HG02884 (cell line): ENCODE data around the gene TMEM258.

ENCODE experiments used
- ATAC-seq: cut with Tn5 transposase; IDR thresholded peaks from one replicate; pipeline ENCODE4 v1.9.1; 2021; ENCODE audit warnings: mild to moderate bottlenecking, moderate library complexity; ENCODE audit not compliant: unreplicated experiment

Gene TMEM258

DNA sequence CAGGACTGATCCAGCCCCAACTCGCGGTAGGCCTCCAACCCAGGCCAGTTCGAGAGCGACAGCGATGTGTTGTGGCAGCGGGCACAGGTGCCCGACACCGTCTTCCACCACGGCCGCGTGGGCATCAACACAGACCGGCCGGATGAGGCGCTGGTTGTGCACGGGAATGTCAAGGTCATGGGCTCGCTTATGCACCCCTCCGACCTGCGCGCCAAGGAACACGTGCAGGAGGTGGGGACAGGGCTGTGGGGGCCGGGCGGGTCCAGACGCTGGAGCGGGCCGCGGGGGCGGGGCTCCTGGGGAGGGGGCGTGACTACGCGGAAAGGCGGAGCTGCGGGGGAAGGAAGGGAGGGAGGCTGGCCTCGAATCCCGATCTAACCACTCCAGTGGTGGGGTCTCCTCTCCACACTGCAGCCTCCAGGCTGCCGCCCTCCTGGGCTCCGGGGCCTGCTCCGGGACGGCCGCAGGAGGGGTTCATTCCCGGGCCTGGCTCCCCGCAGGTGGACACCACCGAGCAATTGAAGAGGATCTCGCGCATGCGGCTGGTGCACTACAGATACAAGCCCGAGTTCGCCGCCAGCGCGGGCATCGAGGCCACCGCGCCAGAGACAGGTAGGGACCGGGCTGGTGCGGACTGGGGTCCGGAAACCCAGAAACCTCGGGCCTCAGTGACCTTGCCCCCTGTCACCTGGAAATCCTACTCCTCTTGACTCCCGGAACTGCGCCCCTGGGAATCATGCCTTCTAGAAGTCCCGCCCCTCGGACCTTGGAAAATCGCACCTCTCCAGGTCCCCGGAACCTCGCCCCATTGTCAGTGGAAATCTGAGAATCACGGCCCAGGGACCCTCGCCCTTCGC is 14.9 kb downstream of the TMEM258 start:
- no peak for ATAC-seq

DNA sequence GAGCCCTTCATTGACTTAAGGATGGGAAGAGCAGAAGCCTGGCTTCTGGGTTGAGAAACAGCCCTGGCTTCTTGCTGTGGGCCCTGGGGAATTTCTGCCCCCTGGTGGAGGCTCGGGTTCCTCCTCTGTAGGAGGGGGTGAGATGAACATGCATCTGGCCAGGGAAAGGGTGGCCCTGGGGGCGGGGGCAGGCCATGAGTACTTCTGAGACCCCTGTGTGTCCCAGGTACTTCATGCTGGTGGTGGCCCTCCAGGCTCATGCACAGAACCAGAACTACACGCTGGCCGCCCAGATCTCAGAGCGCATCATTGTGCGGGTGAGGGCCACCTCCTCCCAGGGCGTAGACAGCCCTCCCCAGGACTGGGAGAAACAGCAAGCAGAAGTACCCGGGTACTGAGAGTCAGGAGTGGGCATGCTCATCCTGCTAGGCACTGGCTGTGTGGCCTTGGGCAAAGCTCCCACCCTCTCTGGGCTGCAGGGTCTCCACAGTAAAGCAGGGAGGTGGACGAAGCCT is 15.8 kb downstream of the TMEM258 start:
- no peak for ATAC-seq

DNA sequence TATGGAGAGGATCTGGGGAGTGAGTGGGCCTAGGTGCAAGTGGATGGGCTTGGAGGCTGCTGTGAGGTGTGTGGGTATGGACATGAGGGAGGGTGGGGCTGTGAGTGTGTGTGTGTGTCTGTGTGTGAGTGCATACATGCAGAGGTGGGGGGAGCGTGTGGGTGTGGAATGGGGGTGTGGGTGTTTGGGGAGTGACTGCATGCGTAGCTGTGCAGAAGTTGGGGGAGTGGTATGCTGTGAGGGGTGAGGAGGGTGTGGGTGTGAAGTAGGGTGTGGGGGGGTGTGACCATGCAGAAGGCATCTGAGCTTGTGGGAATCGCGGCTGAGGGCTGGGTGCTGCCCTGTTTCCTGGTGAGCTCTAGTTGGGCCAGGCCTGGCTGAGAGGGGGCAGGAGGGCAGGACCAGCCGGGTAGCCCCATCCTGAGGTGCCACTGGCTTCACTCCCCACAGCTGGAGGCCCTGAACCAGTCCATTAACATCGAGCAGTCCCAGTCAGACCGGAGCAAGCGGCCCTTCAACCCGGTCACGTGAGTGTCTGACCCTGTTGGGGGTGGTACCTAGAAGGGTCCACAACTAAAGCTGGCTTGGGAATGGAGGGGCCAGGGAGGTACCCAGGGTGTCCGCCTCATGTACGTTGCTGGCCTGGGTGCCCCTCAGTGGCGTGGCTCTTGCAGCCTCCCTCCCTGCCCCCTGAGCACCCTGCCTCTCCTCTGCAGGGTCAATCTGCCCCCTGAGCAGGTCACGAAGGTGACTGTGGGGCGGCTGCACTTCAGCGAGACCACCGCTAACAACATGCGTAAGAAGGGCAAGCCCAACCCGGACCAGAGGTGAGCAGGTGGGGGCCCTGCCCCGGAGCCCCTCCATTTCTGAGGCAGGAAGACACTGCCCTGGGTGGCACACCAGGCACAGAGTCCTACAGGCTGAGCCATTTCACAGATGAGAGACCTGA is 16.5 kb downstream of the TMEM258 start:
- ATAC-seq, result no peak

DNA sequence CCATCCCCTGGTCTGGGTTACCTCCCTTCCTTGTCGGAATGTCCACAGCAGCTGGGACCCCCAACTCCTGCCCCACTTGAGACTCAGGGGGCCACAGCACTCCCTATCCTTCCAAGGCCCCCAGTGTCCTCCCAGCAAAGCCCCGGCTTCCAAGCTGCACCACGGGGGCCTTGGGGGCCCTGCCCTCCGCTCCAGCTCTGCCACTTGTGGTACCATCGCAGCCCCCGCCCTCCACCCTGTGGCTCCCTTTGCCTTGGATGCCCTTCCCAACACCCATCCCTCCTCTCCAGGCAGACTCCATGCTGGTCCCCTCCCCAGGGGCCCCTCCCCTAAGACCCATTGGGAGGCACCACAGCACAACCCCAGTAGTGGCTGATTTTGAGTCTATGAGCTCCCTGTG is 17.3 kb downstream of the TMEM258 start:
- no peak for ATAC-seq

DNA sequence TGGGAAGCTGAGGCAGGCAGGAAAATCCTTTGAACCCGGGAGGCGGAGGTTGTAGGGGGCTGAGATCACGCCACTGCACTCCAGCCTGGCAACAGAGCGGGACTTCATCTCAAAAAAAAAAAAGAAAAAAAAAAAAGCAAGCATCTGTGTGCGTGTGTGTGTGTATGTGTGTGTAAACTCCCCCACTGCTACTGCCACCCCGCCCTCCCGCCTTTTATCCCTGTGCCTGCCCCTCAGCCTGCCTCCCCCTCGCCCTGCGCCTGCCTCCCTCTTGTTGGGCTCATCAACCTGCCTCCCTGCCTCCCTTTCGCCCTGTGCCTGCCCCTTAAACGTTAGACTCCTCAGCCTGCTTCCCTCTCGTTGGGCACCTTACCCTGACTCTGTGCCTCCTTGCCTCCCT is 18.0 kb downstream of the TMEM258 start:
- no peak for ATAC-seq

DNA sequence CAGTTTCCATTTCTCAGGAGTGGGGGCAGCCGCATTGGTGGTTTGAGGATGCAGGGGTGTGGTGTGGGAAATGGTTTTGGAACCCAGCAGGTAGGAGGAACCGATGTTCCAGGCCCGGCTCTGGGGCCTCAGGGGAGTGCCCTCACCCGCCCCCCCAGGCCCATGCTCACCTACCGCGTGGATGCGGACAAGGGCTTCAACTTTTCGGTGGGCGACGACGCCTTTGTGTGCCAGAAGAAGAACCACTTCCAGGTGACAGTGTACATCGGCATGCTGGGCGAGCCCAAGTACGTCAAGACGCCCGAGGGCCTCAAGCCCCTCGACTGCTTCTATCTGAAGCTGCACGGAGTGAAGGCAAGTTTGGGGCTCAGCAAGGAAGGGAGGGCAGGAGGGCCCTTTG is 18.6 kb downstream of the TMEM258 start:
- no peak for ATAC-seq

DNA sequence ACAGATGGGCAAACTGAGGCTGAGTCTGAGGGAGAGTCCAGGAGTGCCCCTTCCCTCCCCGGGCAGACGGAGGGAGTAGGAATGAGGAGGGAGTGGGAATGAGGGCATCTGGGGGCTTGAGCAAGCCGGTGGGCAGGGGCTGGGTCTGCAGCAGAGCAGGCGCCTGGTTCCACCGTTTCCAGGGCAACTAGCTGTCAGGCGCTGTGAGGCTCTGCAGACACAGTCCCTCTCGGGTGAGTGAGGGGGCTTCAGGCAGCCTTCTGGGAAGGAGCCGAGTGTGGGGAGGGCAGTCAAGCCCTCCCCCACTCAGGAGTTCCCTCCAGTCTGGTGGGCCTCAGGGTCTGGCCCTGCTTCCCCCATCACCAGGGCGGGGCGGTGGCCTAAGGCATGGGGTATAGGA is 19.0 kb downstream of the TMEM258 start:
- ATAC-seq, result no peak

DNA sequence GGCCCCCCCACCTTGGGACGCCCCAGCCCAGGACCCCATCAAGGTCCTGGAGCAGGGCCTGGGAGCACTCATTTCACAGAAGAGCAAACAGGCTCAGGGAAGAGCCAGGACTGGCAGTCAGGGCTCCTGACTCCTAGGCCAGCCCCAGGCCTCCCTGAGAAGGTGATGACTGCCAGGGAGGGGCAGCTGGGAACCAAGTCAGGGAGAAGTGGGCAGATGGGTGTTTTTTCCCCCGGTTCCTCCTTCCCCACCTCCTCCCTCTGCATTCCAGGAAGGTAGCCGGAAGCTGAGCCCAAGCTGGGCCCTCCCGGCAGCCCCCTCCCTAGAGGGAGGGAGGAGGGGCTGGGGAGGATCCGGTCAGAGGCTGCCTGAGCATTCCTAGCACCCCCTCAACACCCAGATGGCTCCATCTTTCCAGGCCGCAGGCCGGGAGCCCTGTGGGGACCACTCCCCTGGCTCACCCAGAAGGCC is 20.4 kb downstream of the TMEM258 start:
- no peak for ATAC-seq

DNA sequence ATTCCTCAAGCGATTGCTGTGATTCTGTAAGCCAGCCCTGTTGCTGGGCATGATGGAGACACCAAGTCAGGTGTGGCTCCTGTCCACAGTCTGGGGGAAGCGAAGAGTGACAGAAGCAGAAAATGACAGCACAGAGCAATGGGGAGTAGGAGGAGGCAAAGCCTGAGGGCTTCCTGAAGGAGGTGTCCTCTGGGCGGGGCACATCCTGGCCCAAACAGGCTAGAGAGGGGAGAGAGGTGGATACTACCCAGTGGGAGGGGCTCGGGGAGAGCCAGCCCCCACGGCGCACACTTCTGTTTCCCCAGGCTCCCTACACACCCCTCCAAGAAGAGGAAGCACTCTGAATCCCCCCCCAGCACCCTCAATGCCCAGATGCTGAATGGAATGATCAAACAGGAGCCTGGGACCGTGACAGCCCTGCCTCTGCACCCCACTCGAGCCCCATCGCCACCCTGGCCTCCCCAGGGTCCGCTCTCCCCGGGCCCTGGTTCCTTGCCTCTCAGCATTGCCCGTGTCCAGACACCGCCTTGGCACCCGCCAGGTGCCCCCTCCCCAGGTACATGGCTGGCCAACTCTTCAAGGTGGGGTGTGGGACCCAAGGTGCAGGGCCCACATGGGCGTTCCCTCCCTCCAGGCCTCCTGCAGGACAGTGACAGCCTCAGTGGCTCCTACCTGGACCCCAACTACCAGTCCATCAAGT is 21.1 kb downstream of the TMEM258 start:
- no peak for ATAC-seq

DNA sequence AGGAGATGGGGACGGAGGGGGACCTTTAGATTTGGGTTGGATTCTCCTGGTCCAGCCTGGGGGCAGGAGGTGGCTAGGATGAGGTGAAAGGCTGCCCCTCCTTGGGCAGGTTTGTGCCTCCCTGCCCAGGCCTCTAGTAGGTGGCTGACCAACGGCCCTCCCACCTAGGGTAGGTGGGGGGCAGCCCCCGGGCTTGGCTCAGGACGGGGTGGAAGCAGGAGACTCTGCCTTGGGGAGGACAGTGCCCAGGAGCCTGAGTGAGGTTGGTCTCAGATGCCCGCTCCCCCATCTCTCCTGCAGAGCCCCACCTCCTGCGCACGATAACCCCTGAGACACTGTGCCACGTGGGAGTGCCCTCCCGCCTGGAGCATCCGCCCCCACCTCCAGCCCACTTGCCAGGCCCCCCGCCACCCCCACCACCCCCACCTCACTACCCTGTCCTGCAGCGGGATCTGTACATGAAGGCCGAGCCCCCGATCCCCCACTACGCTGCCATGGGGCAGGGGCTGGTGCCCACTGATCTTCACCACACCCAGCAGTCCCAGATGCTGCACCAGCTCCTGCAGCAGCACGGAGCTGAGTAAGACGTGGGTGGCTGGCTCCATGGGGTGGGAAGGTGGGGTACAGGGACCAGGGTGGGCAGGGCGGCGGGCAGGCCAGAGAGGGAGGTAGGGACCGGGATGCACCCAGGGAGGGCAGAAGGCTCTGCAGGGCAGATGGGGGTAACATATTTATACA is 22.3 kb downstream of the TMEM258 start:
- no peak for ATAC-seq

DNA sequence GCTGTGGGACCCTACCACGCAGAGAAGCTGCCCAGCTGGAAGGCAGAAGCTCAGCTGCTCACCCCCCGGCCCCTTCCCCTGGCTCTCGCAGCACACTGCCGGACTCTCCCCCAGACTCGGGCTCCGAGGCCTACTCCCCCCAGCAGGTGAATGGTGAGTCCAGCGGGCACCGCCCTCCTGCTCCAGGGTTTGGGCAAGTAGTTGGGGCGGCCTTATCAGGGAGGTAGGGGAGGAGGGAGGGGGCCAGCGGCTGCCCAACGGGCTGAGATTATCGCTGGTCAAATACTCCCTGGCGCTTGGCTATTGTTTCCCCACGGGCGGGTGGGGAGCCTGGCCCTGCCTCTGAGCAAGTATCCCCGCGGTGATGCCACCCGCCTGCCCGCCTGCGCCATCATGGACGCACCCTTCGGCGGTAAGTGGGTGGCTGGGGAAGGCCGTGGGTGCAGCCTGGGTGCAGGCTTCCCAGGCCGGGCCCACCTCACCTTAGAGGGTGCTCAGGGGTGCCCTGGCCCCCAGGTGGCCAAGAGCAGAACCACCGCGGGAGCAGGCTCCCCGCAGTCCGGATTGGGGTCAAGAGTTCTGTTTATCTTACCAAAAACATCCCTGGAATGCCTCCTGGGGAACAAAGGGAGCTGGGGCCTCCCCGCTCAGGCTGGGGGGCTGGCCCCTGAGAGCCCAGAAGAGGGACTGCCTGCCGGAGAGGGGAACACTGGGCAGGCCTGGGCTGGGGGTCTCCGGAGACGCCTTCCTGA is 23.1 kb downstream of the TMEM258 start:
- no peak for ATAC-seq

DNA sequence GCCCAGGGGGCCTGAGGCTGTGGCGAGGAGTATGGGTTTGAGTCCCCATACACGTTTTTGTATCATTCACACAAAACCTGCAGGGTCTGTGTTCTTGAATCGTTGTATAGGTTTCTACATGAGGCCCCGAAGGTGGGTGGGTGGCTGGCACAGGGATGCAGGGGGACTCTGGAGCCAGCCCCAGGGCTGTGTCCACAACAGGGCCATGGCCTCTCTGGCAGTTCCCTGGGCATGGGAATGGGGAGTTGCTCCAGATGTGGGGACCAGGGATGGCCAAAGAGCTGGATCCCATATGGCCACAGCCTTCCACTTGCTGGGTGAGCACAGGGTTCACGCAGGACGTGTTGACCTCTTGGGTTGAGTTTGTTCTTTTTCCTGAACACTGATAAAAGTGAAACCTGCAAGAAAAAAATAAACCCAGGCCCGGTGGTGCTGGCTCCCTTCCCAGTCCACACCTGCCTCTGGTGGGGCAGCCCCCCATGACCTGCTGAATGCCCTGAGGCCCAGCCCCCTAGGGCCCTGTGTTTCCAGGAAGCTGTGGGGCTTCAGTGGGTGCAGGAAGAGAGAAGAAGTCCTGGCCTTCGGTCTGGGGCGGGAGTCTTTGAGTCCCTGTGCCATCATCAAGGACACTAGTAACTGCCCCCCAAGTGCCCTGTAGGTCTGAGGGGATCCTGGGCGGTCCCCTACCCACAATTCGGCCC is 23.9 kb downstream of the TMEM258 start:
- no peak for ATAC-seq

DNA sequence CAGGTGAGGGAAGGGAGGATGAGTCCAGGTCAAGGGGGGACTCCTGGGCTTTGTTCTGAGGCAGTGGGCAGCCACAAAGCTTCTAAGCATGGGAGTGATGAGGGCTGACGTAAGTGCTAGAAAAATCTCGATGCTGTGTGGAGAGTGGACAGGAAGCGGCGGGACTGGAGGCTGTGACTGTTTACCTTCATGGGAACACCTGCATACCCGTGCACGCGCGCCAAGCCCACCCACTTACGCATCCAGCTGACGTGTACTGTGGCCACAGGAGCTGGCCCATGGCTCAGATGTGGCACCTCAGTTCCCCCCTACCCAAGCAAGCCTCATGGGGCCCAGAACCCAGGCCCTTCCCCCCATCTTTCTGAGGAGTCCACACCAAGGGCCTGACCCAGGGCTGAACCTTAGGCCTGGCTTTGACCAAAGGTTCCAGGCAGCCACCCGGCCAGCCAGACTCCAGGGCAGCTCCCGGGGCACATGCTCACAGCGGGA is 26.0 kb downstream of the TMEM258 start:
- ATAC-seq, result no peak

DNA sequence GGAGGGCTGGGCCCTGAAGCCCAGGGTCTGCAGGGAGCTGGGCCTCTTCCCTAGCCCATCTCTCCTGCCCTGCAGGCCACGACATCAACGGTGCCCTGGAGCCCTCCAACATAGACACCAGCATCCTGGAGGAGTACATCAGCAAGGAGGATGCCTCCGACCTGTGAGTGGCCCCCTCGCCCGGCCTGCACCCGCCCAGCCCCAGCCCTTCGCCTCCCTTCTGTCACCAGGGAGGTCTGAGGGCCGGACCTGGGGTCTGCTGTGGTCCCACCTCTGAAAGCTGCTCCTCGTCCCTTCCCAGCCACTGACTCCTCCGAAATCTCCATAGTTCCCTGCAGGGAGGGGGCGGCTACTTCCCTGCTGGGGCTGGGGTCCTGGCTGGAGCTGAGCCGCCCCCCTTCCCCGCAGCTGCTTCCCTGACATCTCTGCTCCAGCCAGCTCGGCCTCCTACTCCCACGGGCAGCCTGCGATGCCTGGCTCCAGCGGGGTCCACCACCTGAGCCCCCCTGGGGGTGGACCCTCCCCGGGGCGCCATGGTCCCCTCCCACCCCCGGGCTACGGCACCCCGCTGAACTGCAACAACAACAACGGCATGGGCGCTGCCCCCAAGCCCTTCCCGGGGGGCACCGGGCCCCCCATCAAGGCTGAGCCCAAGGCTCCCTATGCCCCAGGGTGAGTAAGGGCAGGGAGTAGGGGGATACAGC is 26.7 kb downstream of the TMEM258 start:
- ATAC-seq, result no peak

DNA sequence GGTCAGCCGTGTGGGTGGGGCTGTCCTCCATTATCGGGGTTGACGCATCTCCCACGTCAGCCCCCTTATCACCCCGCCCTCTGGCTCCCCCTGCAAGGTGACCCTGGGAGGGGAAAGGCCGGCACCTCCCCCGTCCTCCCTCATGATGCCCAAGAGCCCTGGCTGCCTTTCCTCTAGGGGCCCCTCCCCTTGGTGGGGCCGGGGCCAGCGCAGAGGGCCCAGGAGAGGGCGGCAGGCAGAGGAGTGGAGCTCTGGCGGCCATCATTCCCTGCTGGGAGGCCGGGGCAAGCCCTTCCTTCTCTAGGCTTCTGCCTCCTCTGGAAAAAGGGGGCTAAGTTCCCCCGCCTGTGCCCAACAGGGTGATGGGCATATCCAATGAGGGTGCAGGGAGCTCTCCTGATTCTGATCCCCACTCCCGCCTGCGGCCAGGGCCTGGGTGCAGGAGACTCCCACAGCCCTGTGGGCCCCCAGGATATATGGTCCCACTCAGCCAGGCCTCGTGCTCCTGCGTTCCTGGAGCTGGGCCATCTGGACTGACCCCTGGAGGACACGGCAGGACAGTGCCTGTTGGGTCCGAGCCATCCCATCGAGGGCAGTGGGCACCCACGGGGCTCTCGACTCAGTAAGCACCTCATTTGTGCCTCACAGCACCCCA is 27.7 kb downstream of the TMEM258 start:
- ATAC-seq, result no peak

DNA sequence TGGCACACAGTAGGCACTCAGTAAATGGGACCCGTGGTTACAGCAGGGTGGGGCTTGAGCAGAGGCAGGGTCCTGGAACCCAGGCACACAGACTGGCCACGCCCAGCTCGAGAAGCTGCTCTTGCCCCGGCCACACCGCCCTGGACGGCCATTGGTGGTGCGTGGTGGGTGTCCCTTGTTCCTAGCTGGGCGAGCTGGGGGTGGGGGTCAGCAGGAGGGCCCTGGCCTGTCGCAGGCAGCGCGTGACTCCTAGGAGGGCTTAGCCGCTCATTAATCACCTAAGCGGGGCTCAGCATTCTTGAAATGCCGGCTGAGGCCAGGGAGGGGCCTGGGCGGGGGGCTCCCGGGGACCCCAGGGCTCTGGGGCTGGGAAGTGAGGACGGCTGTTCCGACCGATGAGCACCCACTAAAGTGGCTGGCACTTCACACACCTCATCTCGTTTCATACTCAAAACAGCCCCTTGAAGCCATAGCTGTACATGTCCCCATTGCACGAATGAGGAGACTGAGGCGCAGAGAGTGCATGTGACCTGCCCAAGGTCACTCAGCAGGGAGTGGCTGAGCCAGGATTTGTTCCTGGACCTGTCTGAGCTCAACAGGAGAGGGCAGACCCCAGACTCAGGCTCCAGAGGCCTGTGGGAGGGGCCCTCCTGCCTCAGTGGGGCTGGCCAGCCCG is 28.3 kb downstream of the TMEM258 start:
- no peak for ATAC-seq

DNA sequence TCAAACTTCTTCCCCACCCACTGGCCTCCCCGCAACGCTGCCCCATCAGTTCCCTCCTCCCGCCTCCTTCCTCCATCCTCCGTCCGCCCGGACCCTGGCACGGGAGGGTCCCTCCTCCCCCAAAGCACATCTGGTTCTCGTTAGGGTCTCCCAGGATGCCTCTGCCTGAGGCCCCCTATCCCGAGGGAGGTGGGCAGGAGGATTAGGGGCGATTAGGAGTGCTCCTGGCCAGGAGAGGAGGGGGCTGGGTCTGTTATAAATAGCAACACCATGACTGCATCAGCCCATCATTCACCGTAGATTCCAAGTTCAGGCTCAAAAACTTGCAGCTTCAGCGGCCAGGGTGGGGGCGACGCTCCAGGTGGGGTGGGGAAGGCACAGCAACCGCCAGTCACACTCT is 29.6 kb downstream of the TMEM258 start:
- no peak for ATAC-seq
